ENCODE measurements around the gene SPATA32. TPM values are rescaled to one million over a fixed set of nuclear protein-coding genes. Genes with fewer than 3 reads are reported as not detected.

The SPATA32 gene
- total and polyA plus RNA-seq, 8 donors = 0.07 to 0.19 (median 0.13) TPM; not detected in 4

GRCh38 chr17:45286286-45286685 lies 24.4 kb upstream of the SPATA32 start:
- Histone ChIP-seq H3K27ac (no peak overlapping the region), H3K9me3 (no peaks in the 10 kb centered on the region), H3K4me1 (peaks cover 30 to 36% (median 34%) of the 10 kb centered on the region in 3 donors), H3K36me3 (peaks cover 0 to 50% (median 18%) of the 10 kb centered on the region in 3 donors), H3K27me3 (no peaks in the 10 kb centered on the region), H3K4me3 (no peak overlapping the region)
- no peak for TF ChIP-seq CTCF (IDR thresholded peaks at IDR 0.05)
- FAIRE-seq (no peak), DNase-seq (no peak), ATAC-seq (no peak)
- 88 to 89% methylated on average over 5 of the region's 5 CpGs for WGBS, 2 donors
- intact Hi-C loops (cut with DNase I) = no loop called here

GRCh38 chr17:45284176-45285140 lies 22.6 kb upstream of the SPATA32 start:
- H3K36me3 ChIP-seq = peaks cover 0 to 51% (median 18%) of the 10 kb centered on the region in 3 donors

GRCh38 chr17:45283711-45284110 lies 21.8 kb upstream of the SPATA32 start:
- H3K4me3 ChIP-seq = no peak overlapping the region
- peaks cover 0 to 51% (median 18%) of the 10 kb centered on the region in 3 donors for H3K36me3 ChIP-seq
- no peak overlapping the region for H3K27ac ChIP-seq
- no peak for TF ChIP-seq CTCF (IDR thresholded peaks at IDR 0.05)
- ATAC-seq (no peak), FAIRE-seq (no peak), DNase-seq (peak in 1 of 6 donors; percentile 11)
- intact Hi-C loops (cut with DNase I) = loop anchor here in 1 of 3 donors (5.0 kb wide), 1 partner anchor 39 kb away; no protein-coding TSS in a partner anchor
- H3K4me1 ChIP-seq = peaks cover 14 to 16% (median 15%) of the 10 kb centered on the region in 3 donors
- no peaks in the 10 kb centered on the region for H3K9me3 ChIP-seq
- WGBS, 2 donors = 93% methylated on average over 10 of the region's 10 CpGs
- H3K27me3 ChIP-seq = no peaks in the 10 kb centered on the region

More at GRCh38 chr17:45284176-45285140, 22.6 kb upstream of the SPATA32 start:
- no peaks in the 10 kb centered on the region for H3K27me3 ChIP-seq
- FAIRE-seq = no peak
- H3K9me3 ChIP-seq = no peaks in the 10 kb centered on the region
- 83 to 84% methylated on average over 20 to 21 of the region's 21 CpGs for WGBS, 2 donors
- no peak overlapping the region for H3K4me3 ChIP-seq
- intact Hi-C loops (cut with DNase I) = loop anchor here in 1 of 3 donors (5.0 kb wide), 1 partner anchor 38 kb away; no protein-coding TSS in a partner anchor
- ATAC-seq = peak in 3 of 4 donors; percentile 14 to 54 (median 41)
- peaks cover 18 to 22% (median 20%) of the 10 kb centered on the region in 3 donors for H3K4me1 ChIP-seq
- no peak overlapping the region for H3K27ac ChIP-seq
- no peak for TF ChIP-seq CTCF (IDR thresholded peaks at IDR 0.05)
- DNase-seq = peak in 1 of 6 donors; percentile 29

- FAIRE-seq = no peak
- H3K9me3 ChIP-seq = no peaks in the 10 kb centered on the region
- 71 to 80% methylated on average over 21 of the region's 21 CpGs for WGBS, 2 donors
- no peaks in the 10 kb centered on the region for H3K27me3 ChIP-seq
- H3K27ac ChIP-seq = no peak overlapping the region
- DNase-seq = peak in 1 of 6 donors; percentile 14
- H3K4me1 ChIP-seq = peaks cover 13 to 16% (median 15%) of the 10 kb centered on the region in 3 donors
- intact Hi-C loops (cut with DNase I) = loop anchor here in 1 of 3 donors (5.0 kb wide), 1 partner anchor 39 kb away; no protein-coding TSS in a partner anchor
- peak in 2 of 4 donors; percentile 45 to 49 for ATAC-seq
- no peak for TF ChIP-seq CTCF (IDR thresholded peaks at IDR 0.05)
- H3K4me3 ChIP-seq = no peak overlapping the region
- peaks cover 0 to 48% (median 18%) of the 10 kb centered on the region in 3 donors for H3K36me3 ChIP-seq
Observed at GRCh38 chr17:45282683-45283644, 21.1 kb upstream of the SPATA32 start.

Data from pancreas (tissue), 10 donors.